Measurements from ENCODE around the gene CAMK2A. TPM values are rescaled to one million over a fixed set of nuclear protein-coding genes. Genes with fewer than 3 reads are reported as not detected.

CAMK2A gene
- total RNA-seq, 1 donor from 2014 or later: 22.7 TPM

GRCh38 chr5:150206098-150206778 is 83.3 kb downstream of the CAMK2A start:
- intact Hi-C loops (cut with DNase I): no loop called here
- no peak for DNase-seq (ENCODE audit: low spot score)

- DNase-seq (ENCODE audit: low spot score): no peak
- intact Hi-C loops (cut with DNase I): no loop called here
Measured at GRCh38 chr5:150204590-150204960, 85.0 kb downstream of the CAMK2A start.

- intact Hi-C loops (cut with DNase I): no loop called here
- DNase-seq (ENCODE audit: low spot score): no peak
Measured at GRCh38 chr5:150203832-150204589, 85.6 kb downstream of the CAMK2A start.

GRCh38 chr5:150202501-150202900 is 87.1 kb downstream of the CAMK2A start:
- intact Hi-C loops (cut with DNase I): no loop called here
- DNase-seq (ENCODE audit: low spot score): no peak

- DNase-seq (ENCODE audit: low spot score): no peak
- intact Hi-C loops (cut with DNase I): no loop called here
Measured at GRCh38 chr5:150197476-150197875, 92.1 kb downstream of the CAMK2A start.

- intact Hi-C loops (cut with DNase I): no loop called here
- no peak for DNase-seq (ENCODE audit: low spot score)
Measured at GRCh38 chr5:150196986-150197385, 92.6 kb downstream of the CAMK2A start.

- intact Hi-C loops (cut with DNase I): no loop called here
- DNase-seq (ENCODE audit: low spot score): no peak
Measured at GRCh38 chr5:150196514-150196913, 93.1 kb downstream of the CAMK2A start.

- intact Hi-C loops (cut with DNase I): no loop called here
Measured at GRCh38 chr5:150195736-150196485, 93.7 kb downstream of the CAMK2A start.

GRCh38 chr5:150192462-150192861 is 97.1 kb downstream of the CAMK2A start:
- no peak for DNase-seq (ENCODE audit: low spot score)
- intact Hi-C loops (cut with DNase I): no loop called here

More at GRCh38 chr5:150195736-150196485, 93.7 kb downstream of the CAMK2A start:
- DNase-seq (ENCODE audit: low spot score): no peak

GRCh38 chr5:150190987-150191386 is 98.6 kb downstream of the CAMK2A start:
- no peak for DNase-seq (ENCODE audit: low spot score)
- intact Hi-C loops (cut with DNase I): no loop called here

GRCh38 chr5:150190503-150190979 is 99.0 kb downstream of the CAMK2A start:
- DNase-seq (ENCODE audit: low spot score): no peak
- intact Hi-C loops (cut with DNase I): no loop called here

- DNase-seq (ENCODE audit: low spot score): no peak
- intact Hi-C loops (cut with DNase I): no loop called here
Measured at GRCh38 chr5:150189728-150190502, 99.7 kb downstream of the CAMK2A start, which contains the start of gene SLC6A7. SLC6A7 (plus strand) TSS chr5:150190062; CDS start chr5:150190328, 266 bp downstream.

GRCh38 chr5:150189326-150189725 is 100.2 kb downstream of the CAMK2A start:
- no peak for DNase-seq (ENCODE audit: low spot score)
- intact Hi-C loops (cut with DNase I): no loop called here

- no peak for DNase-seq (ENCODE audit: low spot score)
- intact Hi-C loops (cut with DNase I): no loop called here
Measured at GRCh38 chr5:150188146-150188842, 101.3 kb downstream of the CAMK2A start.

- intact Hi-C loops (cut with DNase I): no loop called here
- no peak for DNase-seq (ENCODE audit: low spot score)
Measured at GRCh38 chr5:150186897-150187296, 102.7 kb downstream of the CAMK2A start.

GRCh38 chr5:150186137-150186536 is 103.4 kb downstream of the CAMK2A start:
- DNase-seq (ENCODE audit: low spot score): no peak
- intact Hi-C loops (cut with DNase I): no loop called here

GRCh38 chr5:150184990-150185912 is 104.3 kb downstream of the CAMK2A start:
- intact Hi-C loops (cut with DNase I): no loop called here
- no peak for DNase-seq (ENCODE audit: low spot score)

- no peak for DNase-seq (ENCODE audit: low spot score)
- intact Hi-C loops (cut with DNase I): no loop called here
Measured at GRCh38 chr5:150184006-150184405, 105.6 kb downstream of the CAMK2A start.

All from cardiac septum (tissue), 1 donor.